H1 (cell line): ENCODE data around the gene CD300C. TPM values are rescaled to one million over a fixed set of nuclear protein-coding genes. Genes with fewer than 3 reads are reported as not detected.

Experiments
- CTCF ChIA-PET: fragments of 300-600 bp; sonication (Branson Sonifier 250); formaldehyde crosslinking; loops from one replicate; lab custom pipeline; 2021; ENCODE audit not compliant: partially characterized antibody; lab: Charles Lee
- POLR2A ChIA-PET: fragments of 300-600 bp; sonication (Branson Sonifier 250); formaldehyde crosslinking; loops from one replicate; lab custom pipeline; 2021; ENCODE audit warnings: inconsistent platforms; ENCODE audit not compliant: partially characterized antibody; lab: Charles Lee
- DNase-seq, 2 experiments: peaks; one replicate each; pipeline versions ENCODE4 v3.0.0 to v3.0.0-alpha.2; 2010 to 2022; ENCODE audit warnings: low spot score in 2 of 2, low read depth in 1 of 2, mixed read lengths in 1 of 2
- FAIRE-seq: peaks from 2 replicates; lab custom pipeline; 2011; peaks lifted over from hg19 to GRCh38; lab: Jason Lieb, UNC
- H2AFZ ChIP-seq: 2 replicates; pipeline ENCODE4 v1.8.1; 2012; ENCODE audit warnings: low read length, inconsistent platforms
- H2AK5ac ChIP-seq: 2 replicates; pipeline ENCODE4 v1.6.1; 2013; ENCODE audit warnings: low read depth, low read length
- H2BK120ac ChIP-seq: replicated peaks from 2 replicates; pipeline ENCODE3; 2013; ENCODE audit warnings: low read depth, low read length, inconsistent platforms
- H2BK12ac ChIP-seq: 2 replicates; pipeline ENCODE4 v1.6.1; 2013; ENCODE audit warnings: low read depth, low read length
- H2BK15ac ChIP-seq: 2 replicates; pipeline ENCODE4 v1.6.1; 2013; ENCODE audit warnings: low read length
- H2BK20ac ChIP-seq: 2 replicates; pipeline ENCODE4 v1.6.1; 2013; ENCODE audit warnings: low read length
- H2BK5ac ChIP-seq: 2 replicates; pipeline ENCODE4 v1.6.1; 2013; ENCODE audit warnings: low read depth, low read length
- H3K14ac ChIP-seq: 2 replicates; pipeline ENCODE4 v1.6.1; 2013; ENCODE audit warnings: inconsistent platforms; ENCODE audit not compliant: insufficient read length
- H3K18ac ChIP-seq: 2 replicates; pipeline ENCODE4 v1.6.1; 2013; ENCODE audit warnings: low read length; ENCODE audit errors: extremely low read depth
- H3K23ac ChIP-seq: 2 replicates; pipeline ENCODE4 v1.6.1; 2013; ENCODE audit warnings: inconsistent platforms; ENCODE audit not compliant: insufficient read length
- H3K23me2 ChIP-seq: 2 replicates; pipeline ENCODE4 v1.6.1; 2013; ENCODE audit warnings: low read depth, low read length
- H3K27ac ChIP-seq: 2 replicates; pipeline ENCODE4 v1.6.1; 2011; ENCODE audit warnings: low read depth, low read length, inconsistent platforms
- H3K27me3 ChIP-seq, 4 experiments: replicated peaks in 1 of 4; 1 replicate in 1 of 4; 2 replicates in 3 of 4; pipeline versions ENCODE4 v1.6.1 to v1.8.1; 2011 to 2013; ENCODE audit warnings: low read length in 3 of 4, mild to moderate bottlenecking in 3 of 4, inconsistent platforms in 2 of 4, mixed read lengths in 2 of 4, moderate library complexity in 1 of 4; ENCODE audit not compliant: control insufficient read depth in 3 of 4, insufficient read depth in 3 of 4; ENCODE audit errors: extremely low read depth in 1 of 4
- H3K36me3 ChIP-seq, 4 experiments: 2 replicates each; pipeline versions ENCODE4 v1.6.1 to v1.8.1; 2011 to 2013; ENCODE audit warnings: mild to moderate bottlenecking in 4 of 4, low read length in 3 of 4, moderate library complexity in 2 of 4, control low read depth in 1 of 4, inconsistent platforms in 1 of 4; ENCODE audit not compliant: insufficient read depth in 4 of 4, control insufficient read depth in 2 of 4
- H3K4ac ChIP-seq: replicated peaks from 2 replicates; pipeline ENCODE3; 2013; ENCODE audit warnings: low read length, low read depth, mixed read lengths, inconsistent platforms; ENCODE audit not compliant: insufficient read length
- H3K4me1 ChIP-seq, 4 experiments: replicated peaks in 1 of 4; 1 replicate in 1 of 4; 2 replicates in 3 of 4; pipeline versions ENCODE4 v1.6.1 to v1.8.1; 2011 to 2013; ENCODE audit warnings: low read length in 3 of 4, inconsistent platforms in 2 of 4, mixed read lengths in 1 of 4; ENCODE audit not compliant: insufficient read depth in 4 of 4, control insufficient read depth in 3 of 4
- H3K4me2 ChIP-seq, 2 experiments: 2 replicates each; pipeline versions ENCODE4 v1.6.1 to v1.8.1; 2011 to 2013; ENCODE audit warnings: low read depth in 2 of 2, low read length in 2 of 2, control low read depth in 1 of 2, inconsistent platforms in 1 of 2, mild to moderate bottlenecking in 1 of 2; ENCODE audit not compliant: insufficient read depth in 1 of 2
- H3K4me3 ChIP-seq, 4 experiments: fragments of 200-600, 300-600 bp in 1 of 4; sonication (generic), shearing (Covaris generic), sonication (Bioruptor Twin) in 1 of 4; 2 replicates each; pipeline versions ENCODE4 v1.5.1 to v1.8.1; 2011 to 2016; ENCODE audit warnings: low read length in 4 of 4, low read depth in 3 of 4, control low read depth in 2 of 4, inconsistent platforms in 2 of 4, mild to moderate bottlenecking in 2 of 4, mixed read lengths in 1 of 4, moderate library complexity in 1 of 4; ENCODE audit not compliant: insufficient read depth in 2 of 4; ENCODE audit errors: extremely low read depth in 1 of 4
- H3K56ac ChIP-seq: replicated peaks from 2 replicates; pipeline ENCODE3; 2013; ENCODE audit warnings: low read depth, mild to moderate bottlenecking, mixed read lengths, low read length, inconsistent platforms; ENCODE audit not compliant: insufficient read length
- H3K79me1 ChIP-seq: 2 replicates; pipeline ENCODE4 v1.6.1; 2013; ENCODE audit warnings: low read depth, low read length, control low read depth
- H3K79me2 ChIP-seq, 2 experiments: 2 replicates each; pipeline versions ENCODE4 v1.6.1 to v1.8.1; 2012 to 2013; ENCODE audit warnings: low read length in 2 of 2, mild to moderate bottlenecking in 2 of 2, inconsistent platforms in 1 of 2; ENCODE audit not compliant: insufficient read depth in 2 of 2, control insufficient read depth in 1 of 2
- H3K9ac ChIP-seq, 4 experiments: replicated peaks in 1 of 4; 1 replicate in 1 of 4; 2 replicates in 3 of 4; pipeline versions ENCODE4 v1.6.1 to v1.8.1; 2011 to 2013; ENCODE audit warnings: low read depth in 3 of 4, low read length in 3 of 4, control low read depth in 2 of 4, mild to moderate bottlenecking in 2 of 4, moderate library complexity in 2 of 4, inconsistent platforms in 1 of 4; ENCODE audit errors: extremely low read depth in 1 of 4
- H3K9me3 ChIP-seq, 2 experiments: 2 replicates each; pipeline versions ENCODE4 v1.6.1 to v1.8.1; 2012 to 2013; ENCODE audit warnings: mild to moderate bottlenecking in 2 of 2, moderate library complexity in 2 of 2, control low read depth in 1 of 2, inconsistent platforms in 1 of 2, low read depth in 1 of 2, low read length in 1 of 2, mixed read lengths in 1 of 2; ENCODE audit not compliant: insufficient read depth in 2 of 2
- H4K20me1 ChIP-seq, 2 experiments: replicated peaks in 1 of 2; 2 replicates each; pipeline versions ENCODE3 to v1.8.1; 2011 to 2013; ENCODE audit warnings: inconsistent platforms in 2 of 2, low read length in 2 of 2, mild to moderate bottlenecking in 1 of 2; ENCODE audit not compliant: insufficient read depth in 2 of 2, control insufficient read depth in 1 of 2
- H4K5ac ChIP-seq: 2 replicates; pipeline ENCODE4 v1.6.1; 2013; ENCODE audit warnings: low read length, low read depth, mixed read lengths, inconsistent platforms; ENCODE audit not compliant: insufficient read length
- H4K8ac ChIP-seq: 2 replicates; pipeline ENCODE4 v1.8.0; 2013; ENCODE audit warnings: mild to moderate bottlenecking, moderate library complexity, low read length, inconsistent platforms; ENCODE audit not compliant: insufficient read depth; ENCODE audit errors: extremely low read depth
- H4K91ac ChIP-seq: replicated peaks from 2 replicates; pipeline ENCODE3; 2013; ENCODE audit warnings: low read length, mixed read lengths, inconsistent platforms; ENCODE audit not compliant: insufficient read length
- ATF2 ChIP-seq: IDR thresholded peaks from 2 replicates; pipeline ENCODE4 v1.6.1; 2012; ENCODE audit warnings: low read length, inconsistent platforms
- CBX8 ChIP-seq: fragments of 300-800, 300-1000 bp; sonication (generic); IDR thresholded peaks from 2 replicates; pipeline ENCODE4 v1.7.1; 2016; ENCODE audit warnings: low read depth, low read length, borderline replicate concordance
- GTF2F1 ChIP-seq: IDR thresholded peaks from 2 replicates; pipeline ENCODE4 v1.6.1; 2012; ENCODE audit warnings: low read depth, low read length, improper control_type of control experiment, borderline replicate concordance
- RXRA ChIP-seq: IDR thresholded peaks from 2 replicates; pipeline ENCODE4 v1.6.1; 2011; ENCODE audit warnings: low read depth, mild to moderate bottlenecking, low read length, moderate library complexity; ENCODE audit not compliant: insufficient read depth
- SP1 ChIP-seq: IDR thresholded peaks from 2 replicates; pipeline ENCODE4 v1.6.1; 2011; ENCODE audit warnings: low read depth, low read length
- SP2 ChIP-seq: IDR thresholded peaks from 2 replicates; pipeline ENCODE4 v1.6.1; 2012; ENCODE audit warnings: mild to moderate bottlenecking, low read length, inconsistent platforms
- TAF7 ChIP-seq: optimal IDR thresholded peaks from 2 replicates; pipeline ENCODE3; 2011; ENCODE audit warnings: low read depth, mild to moderate bottlenecking, inconsistent platforms, low read length, moderate library complexity, borderline replicate concordance
- TCF12 ChIP-seq: IDR thresholded peaks from 2 replicates; pipeline ENCODE4 v1.6.1; 2011; ENCODE audit warnings: low read depth, mild to moderate bottlenecking, low read length
- WGBS, 2 experiments: shearing (Covaris generic) in 1 of 2; methylation state at CpG; one replicate each; pipeline versions ENCODE4 v1.1.6 to v1.1.7; 2013 to 2015; ENCODE audit warnings: low lambda C conversion rate in 2 of 2, mixed read lengths in 2 of 2, inconsistent platforms in 1 of 2, low coverage in 1 of 2, missing lambda C conversion rate in 1 of 2; ENCODE audit not compliant: insufficient replicate concordance in 2 of 2, insufficient coverage in 1 of 2, insufficient read length in 1 of 2; ENCODE audit errors: extremely low coverage in 1 of 2, missing lambda C conversion rate in 1 of 2; 5-methylcytosine and 5-hydroxymethylcytosine counted together
- polyA plus RNA-seq, 7 experiments: library from polyadenylated mRNA; depleted of rRNA in 3 of 7; stranded (reverse) in 5 of 7; unstranded in 2 of 7; fragments of >200 nt in 5 of 7; fragments of 200-250 nt in 2 of 7; gene quantifications; 1 replicate in 5 of 7; 2 replicates in 1 of 7; 4 replicates in 1 of 7; pipeline versions ENCODE4 v1.2.1 to v1.2.3, GENCODE V29; 2011 to 2013; ENCODE audit warnings: missing spikeins in 2 of 7, mixed read lengths in 2 of 7
- total RNA-seq: library from RNA; stranded (reverse); fragmentation: NEBNext Ultra II Directional; extraction: Animal tissue kit (Norgen Biotek cat#: 25700); gene quantifications from 2 replicates; pipeline ENCODE4 v1.2.1, GENCODE V29; 2021

Gene CD300C
- total and polyA plus RNA-seq, 2 of the 8 experiments (the other 6 are each of a cell fraction or from before 2014, with no cell fraction given) = not detected

DNA sequence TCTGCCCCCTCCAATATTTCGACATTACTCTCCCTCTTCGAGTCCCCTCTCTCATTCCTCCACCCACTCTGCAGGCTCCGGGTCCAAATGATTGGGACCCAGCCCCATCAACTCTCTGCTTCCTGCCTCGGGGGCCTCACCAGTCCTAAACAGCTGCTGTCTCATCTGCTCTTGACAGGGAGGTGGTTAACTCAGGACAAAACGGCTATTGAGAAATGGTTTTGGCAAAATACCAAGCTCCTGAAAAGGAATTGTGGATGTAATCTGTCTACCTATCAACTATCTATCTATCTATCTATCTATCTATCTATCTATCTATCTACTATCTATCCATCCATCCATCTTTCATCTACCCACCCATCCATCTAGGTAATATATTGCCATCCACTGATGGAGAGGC, 19.2 kb upstream of the CD300C start:
- Histone ChIP-seq H2BK120ac (no peak overlapping the region), H3K18ac (no peak overlapping the region), H4K20me1 (peaks cover 0 to 13% of the 10 kb centered on the region in 2 experiments), H3K56ac (no peak overlapping the region), H3K4me1 (peaks cover 0 to 3% (median 2%) of the 10 kb centered on the region in 4 experiments; a peak in 3 of 7 replicates), H2BK12ac (no peak overlapping the region), H2AFZ (no peak overlapping the region), H2BK15ac (no peak overlapping the region), H2BK5ac (no peak overlapping the region), H3K4me2 (no peak overlapping the region), H3K36me3 (no peaks in the 10 kb centered on the region), H3K4me3 (no peak overlapping the region), H3K14ac (no peak overlapping the region), H3K27ac (no peak overlapping the region), H3K79me2 (no peaks in the 10 kb centered on the region; a peak in 1 of 4 replicates), H3K23ac (no peak overlapping the region), H3K27me3 (peaks cover 0 to 2% (median 0%) of the 10 kb centered on the region in 4 experiments; a peak in 2 of 7 replicates), H4K91ac (no peak overlapping the region), H3K9ac (no peak overlapping the region), H3K9me3 (no peaks in the 10 kb centered on the region), H4K5ac (no peak overlapping the region), H3K23me2 (peaks cover 16% of the 10 kb centered on the region), H3K79me1 (peaks cover 7% of the 10 kb centered on the region), H3K4ac (no peak overlapping the region), H2AK5ac (no peak overlapping the region), H2BK20ac (no peak overlapping the region), H4K8ac (no peak overlapping the region)
- TF ChIP-seq TAF7 (no peak), TCF12 (no peak), RXRA (no peak), GTF2F1 (no peak), SP2 (no peak), CBX8 (no peak), ATF2 (no peak), SP1 (no peak)
- POLR2A ChIA-PET = no interaction called here
- CTCF ChIA-PET = interaction anchor here (0.7 to 4.2 kb wide), 6 partner anchors 9 to 99 kb away, joined by 3 to 33 read pairs (median 4); no protein-coding TSS in a partner anchor
- 78% methylated on average over 5 of the region's 5 CpGs; no CpG with 5 or more reads in 1 of the 2 experiments for WGBS, 2 experiments
- no peak for DNase-seq
- FAIRE-seq = no peak
